BJ (cell line): Measurements from ENCODE around the gene ADGRG4. TPM values are rescaled to one million over a fixed set of nuclear protein-coding genes. Genes with fewer than 3 reads are reported as not detected.

Source experiments
- CTCF ChIA-PET: fragments of 350-600 bp; formaldehyde crosslinking; extraction: SDS; loops from one replicate; lab custom pipeline; 2021; ENCODE audit warnings: antibody characterized with exemption, inconsistent platforms; lab: Yijun Ruan, JAX
- POLR2A ChIA-PET: fragments of 300-600 bp; sonication (Branson Sonifier 250); formaldehyde crosslinking; extraction: SDS; loops from one replicate; lab custom pipeline; 2021; ENCODE audit warnings: antibody characterized with exemption; lab: Charles Lee
- DNase-seq: peaks from one replicate; pipeline ENCODE4 v3.0.0-alpha.2; 2011; ENCODE audit warnings: low read depth
- H3K27me3 ChIP-seq: 2 replicates; pipeline ENCODE4 v1.6.0; 2011; ENCODE audit warnings: low read length; ENCODE audit not compliant: control insufficient read depth, insufficient read depth
- H3K36me3 ChIP-seq: 2 replicates; pipeline ENCODE4 v1.5.1; 2011; ENCODE audit warnings: low read length; ENCODE audit not compliant: control insufficient read depth, insufficient read depth
- H3K4me3 ChIP-seq: 2 replicates; pipeline ENCODE4 v1.5.1; 2011; ENCODE audit warnings: low read depth, mild to moderate bottlenecking, control low read depth, low read length
- polyA plus RNA-seq: library from polyadenylated mRNA; depleted of rRNA; stranded (reverse); fragments of >200 nt; gene quantifications from 2 replicates; pipeline ENCODE4 v1.2.3, GENCODE V29; 2011
- TF ChIP-seq, protein P1 (sequence below): IDR thresholded peaks from 2 replicates; pipeline ENCODE4 v1.5.1; 2011; ENCODE audit warnings: low read depth, mild to moderate bottlenecking, control low read depth, inconsistent platforms, low read length, moderate library complexity; ENCODE audit not compliant: insufficient read depth

Gene ADGRG4
- polyA plus RNA-seq, 1 experiment = 0.01 TPM

DNA sequence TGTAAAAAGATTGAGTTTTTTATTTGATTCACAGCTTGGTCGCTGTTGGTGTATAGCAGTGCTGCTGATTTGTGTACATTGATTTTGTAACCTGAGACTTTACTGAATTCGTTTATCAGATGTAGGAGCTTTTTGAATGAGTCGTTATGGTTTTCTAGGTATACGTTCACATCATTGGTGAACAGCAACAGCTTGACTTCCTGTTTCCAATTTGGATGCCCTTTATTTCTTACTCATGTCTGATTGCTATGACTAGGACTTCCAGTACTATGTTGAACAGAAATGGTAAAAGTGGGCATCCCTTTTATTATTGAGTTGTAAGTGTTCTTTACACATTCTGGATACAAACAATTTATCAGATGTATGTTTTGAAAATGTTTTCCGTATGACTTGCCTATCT lies 76.0 kb downstream of the ADGRG4 start:
- CTCF ChIA-PET = interaction anchor here (1.3 kb wide), 1 partner anchor 17 kb away, joined by 4 read pairs; no protein-coding TSS in a partner anchor
- TF ChIP-seq, protein P1, sequence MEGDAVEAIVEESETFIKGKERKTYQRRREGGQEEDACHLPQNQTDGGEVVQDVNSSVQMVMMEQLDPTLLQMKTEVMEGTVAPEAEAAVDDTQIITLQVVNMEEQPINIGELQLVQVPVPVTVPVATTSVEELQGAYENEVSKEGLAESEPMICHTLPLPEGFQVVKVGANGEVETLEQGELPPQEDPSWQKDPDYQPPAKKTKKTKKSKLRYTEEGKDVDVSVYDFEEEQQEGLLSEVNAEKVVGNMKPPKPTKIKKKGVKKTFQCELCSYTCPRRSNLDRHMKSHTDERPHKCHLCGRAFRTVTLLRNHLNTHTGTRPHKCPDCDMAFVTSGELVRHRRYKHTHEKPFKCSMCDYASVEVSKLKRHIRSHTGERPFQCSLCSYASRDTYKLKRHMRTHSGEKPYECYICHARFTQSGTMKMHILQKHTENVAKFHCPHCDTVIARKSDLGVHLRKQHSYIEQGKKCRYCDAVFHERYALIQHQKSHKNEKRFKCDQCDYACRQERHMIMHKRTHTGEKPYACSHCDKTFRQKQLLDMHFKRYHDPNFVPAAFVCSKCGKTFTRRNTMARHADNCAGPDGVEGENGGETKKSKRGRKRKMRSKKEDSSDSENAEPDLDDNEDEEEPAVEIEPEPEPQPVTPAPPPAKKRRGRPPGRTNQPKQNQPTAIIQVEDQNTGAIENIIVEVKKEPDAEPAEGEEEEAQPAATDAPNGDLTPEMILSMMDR = no peak
- H3K4me3 ChIP-seq = no peak overlapping the region
- H3K27me3 ChIP-seq = no peaks in the 10 kb centered on the region
- POLR2A ChIA-PET = no interaction called here
- DNase-seq = no peak
- H3K36me3 ChIP-seq = no peaks in the 10 kb centered on the region

- Histone ChIP-seq H3K27me3 (no peaks in the 10 kb centered on the region), H3K36me3 (no peaks in the 10 kb centered on the region), H3K4me3 (no peak overlapping the region)
- DNase-seq = no peak
- ChIA-PET POLR2A (no interaction called here), CTCF (no interaction called here)
- TF ChIP-seq, protein P1 = no peak
Measured at GRCh38 chrX:136380010-136380769, 79.4 kb downstream of the ADGRG4 start.

GRCh38 chrX:136386173-136386572 lies 85.4 kb downstream of the ADGRG4 start:
- no peak for DNase-seq
- Histone ChIP-seq H3K27me3 (no peaks in the 10 kb centered on the region), H3K4me3 (no peak overlapping the region), H3K36me3 (no peaks in the 10 kb centered on the region)
- ChIA-PET CTCF (interaction anchor here (0.7 kb wide), 1 partner anchor 80 kb away, joined by 4 read pairs; no protein-coding TSS in a partner anchor), POLR2A (no interaction called here)
- TF ChIP-seq, protein P1 = no peak

DNA sequence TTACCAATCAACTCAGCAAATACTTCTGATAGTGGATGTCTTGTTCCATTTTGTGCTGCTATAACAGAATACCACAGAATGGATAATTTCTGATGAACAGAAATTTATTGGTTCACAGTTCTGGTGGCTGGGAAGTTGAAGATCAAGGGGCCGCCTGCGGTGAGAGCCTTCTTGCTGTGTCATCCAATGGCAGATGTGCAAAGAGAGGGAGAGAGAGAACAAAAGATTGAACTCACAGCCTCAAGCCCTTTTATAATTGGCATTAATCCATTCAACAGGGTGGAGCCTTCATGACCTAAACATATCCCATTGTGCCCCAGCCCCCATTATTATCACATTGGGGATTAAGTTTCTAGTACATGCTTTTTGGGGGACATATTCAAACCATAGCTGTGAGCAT lies 86.1 kb downstream of the ADGRG4 start:
- Histone ChIP-seq H3K36me3 (no peaks in the 10 kb centered on the region), H3K4me3 (no peak overlapping the region), H3K27me3 (no peaks in the 10 kb centered on the region)
- TF ChIP-seq, protein P1 = no peak
- ChIA-PET POLR2A (no interaction called here), CTCF (no interaction called here)
- DNase-seq = no peak

- Histone ChIP-seq H3K4me3 (no peak overlapping the region), H3K27me3 (no peaks in the 10 kb centered on the region), H3K36me3 (no peaks in the 10 kb centered on the region)
- POLR2A ChIA-PET = no interaction called here
- TF ChIP-seq, protein P1 = no peak
- CTCF ChIA-PET = no interaction called here
- DNase-seq = no peak
Measured at GRCh38 chrX:136387951-136388502, 87.3 kb downstream of the ADGRG4 start.
